ENCODE measurements around the gene UBC. TPM values are rescaled to one million over a fixed set of nuclear protein-coding genes. Genes with fewer than 3 reads are reported as not detected.

The UBC gene
- total and polyA plus RNA-seq, 9 of the 15 experiments (the other 6 are each of a cell fraction or from before 2014, with no cell fraction given), result 533 to 1,153 (median 813) TPM

- Histone ChIP-seq H3K4me2 (ENCODE audit: insufficient read depth, low read length) (no peak overlapping the region), H3K27ac (ENCODE audit: extremely low read depth, low read depth, low read length) (no peak overlapping the region), H3K79me2 (ENCODE audit: control insufficient read depth, insufficient read depth, low read length) (no peaks in the 10 kb centered on the region), H3K27me3 (ENCODE audit: control insufficient read depth in 2 of 2, insufficient read depth in 2 of 2, low read length in 2 of 2) (no peaks in the 10 kb centered on the region), H4K20me1 (replicated peaks; ENCODE audit: control insufficient read depth, insufficient read depth, low read length) (no peaks in the 10 kb centered on the region; the same call in 1 of the 2 replicates), H3K9me1 (ENCODE audit: control insufficient read depth, insufficient read depth, low read length) (no peaks in the 10 kb centered on the region), H3K36me3 (ENCODE audit: control insufficient read depth, insufficient read depth, low read length) (no peaks in the 10 kb centered on the region), H3K4me1 (replicated peaks in 1 of 2; ENCODE audit: control insufficient read depth in 2 of 2, insufficient read depth in 2 of 2, low read length in 2 of 2) (peaks cover 29 to 36% of the 10 kb centered on the region in 2 experiments), H3K9ac (ENCODE audit: insufficient read depth in 1 of 2, low read depth in 2 of 2, low read length in 2 of 2) (peak overlapping the region in 1 of 2 experiments; percentile 74; a peak in 1 of 4 replicates), H3K9me3 (replicated peaks; ENCODE audit: control insufficient read depth, insufficient read depth, low read depth, low read length) (no peaks in the 10 kb centered on the region), H2AFZ (ENCODE audit: low read depth, low read length) (no peak overlapping the region), H3K4me3 (no peak overlapping the region)
- ATAC-seq, result no peak
- BruUV-seq (replicated peaks), result no TSS peak
- DNase-seq (ENCODE audit: extremely low read depth in 1 of 4, low spot score in 3 of 4), result peak in 1 of 4 experiments; percentile 8
- WGBS (ENCODE audit: insufficient coverage, low coverage, missing lambda C conversion rate), result 69% methylated on average over 18 of the region's 18 CpGs
- intact Hi-C loops (cut with micrococcal nuclease), result no loop called here
- TF ChIP-seq RCOR1 (IDR thresholded peaks at IDR 0.05; ENCODE audit: borderline replicate concordance in 1 of 2, low read depth in 2 of 2, low read length in 2 of 2), result peak in 1 of 2 experiments; percentile 57; a peak in 2 of 4 replicates
- TF ChIP-seq RBM25 (IDR thresholded peaks at IDR 0.05; ENCODE audit: low read depth, low read length, severe bottlenecking), result peak; percentile 93
- 0 out of 2 replicates have a peak, but pooled peaks have one; percentile 32 for TF ChIP-seq SMARCA5 (IDR thresholded peaks at IDR 0.05)
- TF ChIP-seq, protein P1, sequence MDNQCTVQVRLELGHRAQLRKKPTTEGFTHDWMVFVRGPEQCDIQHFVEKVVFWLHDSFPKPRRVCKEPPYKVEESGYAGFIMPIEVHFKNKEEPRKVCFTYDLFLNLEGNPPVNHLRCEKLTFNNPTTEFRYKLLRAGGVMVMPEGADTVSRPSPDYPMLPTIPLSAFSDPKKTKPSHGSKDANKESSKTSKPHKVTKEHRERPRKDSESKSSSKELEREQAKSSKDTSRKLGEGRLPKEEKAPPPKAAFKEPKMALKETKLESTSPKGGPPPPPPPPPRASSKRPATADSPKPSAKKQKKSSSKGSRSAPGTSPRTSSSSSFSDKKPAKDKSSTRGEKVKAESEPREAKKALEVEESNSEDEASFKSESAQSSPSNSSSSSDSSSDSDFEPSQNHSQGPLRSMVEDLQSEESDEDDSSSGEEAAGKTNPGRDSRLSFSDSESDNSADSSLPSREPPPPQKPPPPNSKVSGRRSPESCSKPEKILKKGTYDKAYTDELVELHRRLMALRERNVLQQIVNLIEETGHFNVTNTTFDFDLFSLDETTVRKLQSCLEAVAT (IDR thresholded peaks at IDR 0.05), result peak in 1 of 2 experiments; percentile 79; a peak in 2 of 4 replicates
- no peak for TF ChIP-seq PHF20 (IDR thresholded peaks at IDR 0.05; ENCODE audit: partially characterized antibody)
- peak; percentile 65 for TF ChIP-seq ZNF121 (CRISPR knock-in tag; conservative IDR thresholded peaks at IDR 0.05)
- TF ChIP-seq MAZ (CRISPR knock-in tag; conservative IDR thresholded peaks at IDR 0.05 in 1 of 2, IDR thresholded peaks at IDR 0.05 in 1 of 2), result no peak
- peak; percentile 81; the same call in 1 of the 2 replicates for TF ChIP-seq BCOR (IDR thresholded peaks at IDR 0.05)
- POLR2A ChIA-PET, result interaction anchor here (0.6 to 2.7 kb wide), 6 partner anchors 8 to 35 kb away, joined by 3 to 21 read pairs (median 6); partner anchors contain the start of gene UBC
- CTCF ChIA-PET (ENCODE audit: low intra/inter-chr PET ratio), result no interaction called here
- FAIRE-seq, result no peak
- in situ Hi-C loops (cut with MboI), result no loop called here
Measured at GRCh38 chr12:124878795-124879516, 35.5 kb downstream of the UBC start.

All from K562 (cell line).